Endothelial cell of umbilical vein (primary cell): ENCODE measurements around the gene PEMT. TPM values are rescaled to one million over a fixed set of nuclear protein-coding genes. Genes with fewer than 3 reads are reported as not detected.

ENCODE experiments used
- BruUV-seq: library from RNA; stranded (reverse); fragments of 400-500 nt; replicated peaks from 2 replicates; lab custom pipeline; 2021; lab: Mats Ljungman, UMichigan
- CTCF ChIA-PET: fragments of 300-600, 350-600 bp; sonication (Branson Sonifier 250); formaldehyde crosslinking; loops from one replicate; lab custom pipeline; 2021; ENCODE audit warnings: antibody characterized with exemption, inconsistent platforms; lab: Charles Lee
- POLR2A ChIA-PET: fragments of 300-600, 350-600 bp; sonication (Branson Sonifier 250); formaldehyde crosslinking; loops from one replicate; lab custom pipeline; 2021; ENCODE audit warnings: antibody characterized with exemption, inconsistent platforms; lab: Charles Lee
- DNase-seq: peaks from one replicate; pipeline ENCODE4 v3.0.0-alpha.2; 2011; ENCODE audit warnings: low read depth, low spot score
- FAIRE-seq: peaks from 2 replicates; lab custom pipeline; 2011; peaks lifted over from hg19 to GRCh38; lab: Jason Lieb, UNC
- H2AFZ ChIP-seq: 2 replicates; pipeline ENCODE4 v1.6.0; 2012; ENCODE audit warnings: low read depth, low read length, control low read depth, inconsistent platforms
- H3K27ac ChIP-seq: 2 replicates; pipeline ENCODE4 v1.5.1; 2011; ENCODE audit warnings: low read depth, mild to moderate bottlenecking, control low read depth, low read length, moderate library complexity; ENCODE audit not compliant: insufficient read depth
- H3K27me3 ChIP-seq, 2 experiments: 2 replicates each; pipeline versions ENCODE4 v1.6.0 to v1.6.1; 2011; ENCODE audit warnings: low read length in 2 of 2, mixed read lengths in 1 of 2; ENCODE audit not compliant: control insufficient read depth in 2 of 2, insufficient read depth in 2 of 2
- H3K36me3 ChIP-seq, 2 experiments: 2 replicates in 1 of 2; 3 replicates in 1 of 2; pipeline ENCODE4 v1.5.1; 2011; ENCODE audit warnings: low read length in 2 of 2, mild to moderate bottlenecking in 1 of 2, moderate library complexity in 1 of 2; ENCODE audit not compliant: control insufficient read depth in 2 of 2, insufficient read depth in 2 of 2; ENCODE audit errors: extremely low read depth in 1 of 2
- H3K4me1 ChIP-seq: 3 replicates; pipeline ENCODE4 v1.5.1; 2011; ENCODE audit warnings: mild to moderate bottlenecking, low read length; ENCODE audit not compliant: control insufficient read depth, insufficient read depth; ENCODE audit errors: extremely low read depth
- H3K4me2 ChIP-seq: 2 replicates; pipeline ENCODE4 v1.6.1; 2011; ENCODE audit warnings: low read length, control low read depth, mixed read lengths; ENCODE audit not compliant: insufficient read depth
- H3K4me3 ChIP-seq, 3 experiments: fragments of 200-600 bp in 1 of 3; sonication (generic), shearing (Covaris generic) in 1 of 3; replicated peaks in 1 of 3; 2 replicates each; pipeline ENCODE4 v1.5.1; 2011 to 2016; ENCODE audit warnings: control low read depth in 3 of 3, low read length in 3 of 3, mild to moderate bottlenecking in 2 of 3, inconsistent platforms in 1 of 3, low read depth in 1 of 3, moderate library complexity in 1 of 3; ENCODE audit not compliant: insufficient read depth in 1 of 3
- H3K79me2 ChIP-seq: 2 replicates; pipeline ENCODE4 v1.6.0; 2012; ENCODE audit warnings: low read length, inconsistent platforms; ENCODE audit not compliant: control insufficient read depth, insufficient read depth
- H3K9ac ChIP-seq: replicated peaks from 2 replicates; pipeline ENCODE3; 2011; ENCODE audit warnings: low read length, control low read depth; ENCODE audit not compliant: insufficient read depth; ENCODE audit errors: extremely low read depth
- H3K9me1 ChIP-seq: replicated peaks from 3 replicates; pipeline ENCODE4 v1.6.0; 2011; ENCODE audit warnings: mild to moderate bottlenecking, low read length; ENCODE audit not compliant: control insufficient read depth, insufficient read depth; ENCODE audit errors: extremely low read depth
- H3K9me3 ChIP-seq: replicated peaks from 2 replicates; pipeline ENCODE4 v1.5.1; 2012; ENCODE audit warnings: low read length, inconsistent platforms; ENCODE audit not compliant: control insufficient read depth, insufficient read depth
- H4K20me1 ChIP-seq: replicated peaks from 2 replicates; pipeline ENCODE3; 2011; ENCODE audit warnings: mild to moderate bottlenecking, low read length; ENCODE audit not compliant: control insufficient read depth, insufficient read depth; ENCODE audit errors: extremely low read depth
- EZH2 ChIP-seq: IDR thresholded peaks from 2 replicates; pipeline ENCODE4 v1.6.1; 2012; ENCODE audit warnings: borderline replicate concordance, low read depth, mild to moderate bottlenecking, moderate library complexity, low read length, inconsistent platforms; ENCODE audit not compliant: severe bottlenecking
- FOS ChIP-seq: IDR thresholded peaks from 2 replicates; pipeline ENCODE4 v1.6.1; 2011; ENCODE audit warnings: mild to moderate bottlenecking, low read length, moderate library complexity, borderline replicate concordance; ENCODE audit not compliant: insufficient read depth
- GATA2 ChIP-seq: IDR thresholded peaks from 2 replicates; pipeline ENCODE4 v1.7.0; 2011; ENCODE audit warnings: low read depth, mild to moderate bottlenecking, moderate library complexity, mixed read lengths, low read length; ENCODE audit not compliant: insufficient read length, insufficient read depth
- JUN ChIP-seq: IDR thresholded peaks from 2 replicates; pipeline ENCODE4 v1.6.1; 2011; ENCODE audit warnings: borderline replicate concordance, low read depth; ENCODE audit not compliant: insufficient read length, insufficient read depth
- MYC ChIP-seq: IDR thresholded peaks from one replicate; pipeline ENCODE4 v1.6.1; 2011; ENCODE audit warnings: mild to moderate bottlenecking, low read depth, low read length
- POLR2A ChIP-seq: IDR thresholded peaks from 2 replicates; pipeline ENCODE4 v1.6.1; 2012; ENCODE audit warnings: low read depth, mild to moderate bottlenecking, control low read depth, low read length
- POLR2AphosphoS5 ChIP-seq: IDR thresholded peaks from 2 replicates; pipeline ENCODE4 v1.6.1; 2012; ENCODE audit warnings: low read depth, mild to moderate bottlenecking, control low read depth, low read length, moderate library complexity; ENCODE audit not compliant: insufficient read depth
- dilution Hi-C: fragments of 300-500 bp; cut with MboI; formaldehyde crosslinking; loops from one replicate; pipeline ENCODE4 v1.15.0; 2019; ENCODE audit warnings: low sequenced_read_pairs; ENCODE audit not compliant: extremely low pct_ligation_motif_present
- intact Hi-C: fragments of 100-400 bp; cut with micrococcal nuclease; formaldehyde crosslinking; loops from one replicate; pipeline ENCODE4 v1.10.0; 2022
- polyA plus RNA-seq, 4 experiments: library from polyadenylated mRNA; depleted of rRNA in 3 of 4; stranded (reverse) in 3 of 4; unstranded in 1 of 4; fragments of >200 nt; gene quantifications; 2 replicates each; pipeline versions ENCODE4 v1.2.1 to v1.2.3, GENCODE V29; 2011 to 2012; ENCODE audit warnings: missing spikeins in 1 of 4
- total RNA-seq: library from RNA; stranded (reverse); gene quantifications from 2 replicates; pipeline ENCODE4 v1.2.3, GENCODE V29; 2021
- TF ChIP-seq, protein P1 (sequence below): IDR thresholded peaks from 2 replicates; pipeline ENCODE4 v1.6.1; 2011; ENCODE audit not compliant: insufficient read depth, insufficient read length
- TF ChIP-seq, protein P2 (sequence below), 2 donors: IDR thresholded peaks; 1 replicate in 1 of 2; 2 replicates in 1 of 2; pipeline ENCODE4 v1.5.1; 2011; ENCODE audit warnings: low read length in 2 of 2, mild to moderate bottlenecking in 2 of 2, moderate library complexity in 2 of 2, control low read depth in 1 of 2, inconsistent platforms in 1 of 2, low read depth in 1 of 2; ENCODE audit not compliant: insufficient read depth in 1 of 2; ENCODE audit errors: extremely low read depth in 1 of 2

Gene PEMT
- total and polyA plus RNA-seq, 2 donors (not counting 3 experiments of a cell fraction or from before 2014, with no cell fraction given) = 35.1 to 58.4 TPM

DNA sequence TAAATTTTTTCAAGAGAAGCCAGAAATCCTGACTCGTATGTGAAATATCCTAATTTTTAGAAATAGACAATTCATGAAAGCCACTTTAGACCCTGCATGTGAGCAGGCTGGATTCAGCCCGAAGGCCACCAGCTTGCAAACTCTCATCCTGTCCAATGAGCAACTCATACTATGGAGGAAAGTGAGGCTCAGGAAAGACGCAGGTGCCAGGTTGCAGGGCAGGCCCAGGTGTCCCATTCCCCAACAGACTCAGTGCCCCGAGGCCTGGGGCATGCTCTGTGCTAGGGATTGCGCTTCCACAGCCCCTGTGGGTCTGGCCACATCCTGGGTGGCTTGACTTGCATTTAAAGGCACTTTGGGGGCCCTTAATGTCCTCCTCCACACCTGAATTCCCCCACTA is 78.6 kb downstream of the PEMT start:
- Histone ChIP-seq H3K79me2 (no peaks in the 10 kb centered on the region), H2AFZ (no peak overlapping the region), H3K36me3 (no peaks in the 10 kb centered on the region), H3K4me2 (no peak overlapping the region), H3K9ac (no peak overlapping the region), H3K9me3 (no peaks in the 10 kb centered on the region), H3K27me3 (no peaks in the 10 kb centered on the region), H3K4me3 (no peak overlapping the region), H4K20me1 (no peaks in the 10 kb centered on the region), H3K27ac (no peak overlapping the region), H3K9me1 (no peaks in the 10 kb centered on the region), H3K4me1 (no peaks in the 10 kb centered on the region)
- POLR2A ChIA-PET = interaction anchor here (1.0 kb wide), 1 partner anchor 16 kb away, joined by 3 read pairs; no protein-coding TSS in a partner anchor
- intact Hi-C loops = no loop called here
- CTCF ChIA-PET = interaction anchor here (0.6 to 4.5 kb wide), 3 partner anchors 16 to 158 kb away, joined by 3 to 37 read pairs (median 5); partner anchors contain the start of gene RASD1
- DNase-seq (no peak), FAIRE-seq (no peak)
- BruUV-seq = no TSS peak
- dilution Hi-C loops = no loop called here
- TF ChIP-seq EZH2 (no peak), POLR2AphosphoS5 (no peak), JUN (no peak), POLR2A (no peak), MYC (no peak), FOS (no peak), GATA2 (no peak)
- TF ChIP-seq, protein P1, sequence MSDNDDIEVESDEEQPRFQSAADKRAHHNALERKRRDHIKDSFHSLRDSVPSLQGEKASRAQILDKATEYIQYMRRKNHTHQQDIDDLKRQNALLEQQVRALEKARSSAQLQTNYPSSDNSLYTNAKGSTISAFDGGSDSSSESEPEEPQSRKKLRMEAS = no peak
- TF ChIP-seq, protein P2, sequence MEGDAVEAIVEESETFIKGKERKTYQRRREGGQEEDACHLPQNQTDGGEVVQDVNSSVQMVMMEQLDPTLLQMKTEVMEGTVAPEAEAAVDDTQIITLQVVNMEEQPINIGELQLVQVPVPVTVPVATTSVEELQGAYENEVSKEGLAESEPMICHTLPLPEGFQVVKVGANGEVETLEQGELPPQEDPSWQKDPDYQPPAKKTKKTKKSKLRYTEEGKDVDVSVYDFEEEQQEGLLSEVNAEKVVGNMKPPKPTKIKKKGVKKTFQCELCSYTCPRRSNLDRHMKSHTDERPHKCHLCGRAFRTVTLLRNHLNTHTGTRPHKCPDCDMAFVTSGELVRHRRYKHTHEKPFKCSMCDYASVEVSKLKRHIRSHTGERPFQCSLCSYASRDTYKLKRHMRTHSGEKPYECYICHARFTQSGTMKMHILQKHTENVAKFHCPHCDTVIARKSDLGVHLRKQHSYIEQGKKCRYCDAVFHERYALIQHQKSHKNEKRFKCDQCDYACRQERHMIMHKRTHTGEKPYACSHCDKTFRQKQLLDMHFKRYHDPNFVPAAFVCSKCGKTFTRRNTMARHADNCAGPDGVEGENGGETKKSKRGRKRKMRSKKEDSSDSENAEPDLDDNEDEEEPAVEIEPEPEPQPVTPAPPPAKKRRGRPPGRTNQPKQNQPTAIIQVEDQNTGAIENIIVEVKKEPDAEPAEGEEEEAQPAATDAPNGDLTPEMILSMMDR (IDR thresholded peaks at IDR 0.05; ENCODE audit: extremely low read depth in 1 of 2, insufficient read depth in 1 of 2, low read depth in 1 of 2, low read length in 2 of 2) = no peak
